ENCODE data around the gene ADAMTSL3. TPM values are rescaled to one million over a fixed set of nuclear protein-coding genes. Genes with fewer than 3 reads are reported as not detected.
"Not testable (repeated sequence)": the region's sequence is repeated elsewhere in the genome, so short reads cannot be mapped to it uniquely, and the experiment has no call there.

The ADAMTSL3 gene
- total RNA-seq, 2 experiments from 2014 or later = not detected

- Mint-ChIP-seq H3K4me1 (no peaks in the 10 kb centered on the region), H3K27ac (no peak overlapping the region), H3K36me3 (no peaks in the 10 kb centered on the region), H3K27me3 (no peaks in the 10 kb centered on the region), H3K4me3 (no peak overlapping the region), H3K9me3 (peaks cover 1% of the 10 kb centered on the region)
- ATAC-seq (ENCODE audit: low read depth) (no peak), DNase-seq (no peak)
- POLR2A ChIA-PET = no interaction called here
Measured at GRCh38 chr15:83721981-83722380, 68.1 kb downstream of the ADAMTSL3 start.

GRCh38 chr15:83723216-83723615 lies 69.3 kb downstream of the ADAMTSL3 start:
- DNase-seq (no peak), ATAC-seq (ENCODE audit: low read depth) (no peak)
- Mint-ChIP-seq H3K36me3 (no peaks in the 10 kb centered on the region), H3K27me3 (no peaks in the 10 kb centered on the region), H3K27ac (no peak overlapping the region), H3K4me3 (no peak overlapping the region), H3K9me3 (peaks cover 1% of the 10 kb centered on the region), H3K4me1 (no peaks in the 10 kb centered on the region)
- POLR2A ChIA-PET = no interaction called here

- H3K4me1 Mint-ChIP-seq = no peaks in the 10 kb centered on the region
- no peaks in the 10 kb centered on the region for H3K36me3 Mint-ChIP-seq
- H3K27me3 Mint-ChIP-seq = no peaks in the 10 kb centered on the region
- H3K9me3 Mint-ChIP-seq = no peaks in the 10 kb centered on the region
- ATAC-seq (ENCODE audit: low read depth) (no peak), DNase-seq (no peak)
- POLR2A ChIA-PET = no interaction called here
- no peak overlapping the region for H3K4me3 Mint-ChIP-seq
- no peak overlapping the region for H3K27ac Mint-ChIP-seq
Measured at GRCh38 chr15:83732196-83732595, 78.3 kb downstream of the ADAMTSL3 start.

GRCh38 chr15:83732770-83733169 lies 78.8 kb downstream of the ADAMTSL3 start:
- no peaks in the 10 kb centered on the region for H3K9me3 Mint-ChIP-seq

GRCh38 chr15:83733206-83733605 lies 79.3 kb downstream of the ADAMTSL3 start:
- H3K4me1 Mint-ChIP-seq = no peaks in the 10 kb centered on the region
- DNase-seq = no peak
- no peaks in the 10 kb centered on the region for H3K9me3 Mint-ChIP-seq
- no peak overlapping the region for H3K4me3 Mint-ChIP-seq
- peaks cover 2% of the 10 kb centered on the region for H3K27me3 Mint-ChIP-seq
- POLR2A ChIA-PET = no interaction called here
- no peak overlapping the region for H3K27ac Mint-ChIP-seq
- H3K36me3 Mint-ChIP-seq = no peaks in the 10 kb centered on the region
- ATAC-seq (ENCODE audit: low read depth) = no peak

More at GRCh38 chr15:83732770-83733169, 78.8 kb downstream of the ADAMTSL3 start:
- ATAC-seq (ENCODE audit: low read depth) (no peak), DNase-seq (no peak)
- Mint-ChIP-seq H3K36me3 (no peaks in the 10 kb centered on the region), H3K27me3 (peaks cover 2% of the 10 kb centered on the region), H3K4me1 (no peaks in the 10 kb centered on the region), H3K4me3 (no peak overlapping the region), H3K27ac (no peak overlapping the region)
- POLR2A ChIA-PET = no interaction called here

- no peaks in the 10 kb centered on the region for H3K4me1 Mint-ChIP-seq
- H3K27ac Mint-ChIP-seq = no peak overlapping the region
- DNase-seq = no peak
- no peaks in the 10 kb centered on the region for H3K36me3 Mint-ChIP-seq
- H3K27me3 Mint-ChIP-seq = peaks cover 2% of the 10 kb centered on the region
- POLR2A ChIA-PET = no interaction called here
- ATAC-seq (ENCODE audit: low read depth) = no peak
- no peak overlapping the region for H3K4me3 Mint-ChIP-seq
- no peaks in the 10 kb centered on the region for H3K9me3 Mint-ChIP-seq
Measured at GRCh38 chr15:83733691-83734090, 79.8 kb downstream of the ADAMTSL3 start.

- DNase-seq = no peak
- Mint-ChIP-seq H3K27ac (no peak overlapping the region), H3K9me3 (no peaks in the 10 kb centered on the region), H3K27me3 (peaks cover 2% of the 10 kb centered on the region), H3K4me1 (no peaks in the 10 kb centered on the region), H3K4me3 (no peak overlapping the region), H3K36me3 (no peaks in the 10 kb centered on the region)
- POLR2A ChIA-PET = no interaction called here
- no peak for ATAC-seq (ENCODE audit: low read depth)
Measured at GRCh38 chr15:83734487-83734886, 80.6 kb downstream of the ADAMTSL3 start.

GRCh38 chr15:83739629-83740028 lies 85.7 kb downstream of the ADAMTSL3 start:
- no peaks in the 10 kb centered on the region for H3K36me3 Mint-ChIP-seq
- H3K4me3 Mint-ChIP-seq = no peak overlapping the region
- H3K27ac Mint-ChIP-seq = no peak overlapping the region
- ATAC-seq (ENCODE audit: low read depth) (no peak), DNase-seq (no peak)
- POLR2A ChIA-PET = no interaction called here
- peaks cover 2% of the 10 kb centered on the region for H3K27me3 Mint-ChIP-seq
- peaks cover 2% of the 10 kb centered on the region for H3K9me3 Mint-ChIP-seq
- no peaks in the 10 kb centered on the region for H3K4me1 Mint-ChIP-seq

GRCh38 chr15:83745771-83746170 lies 91.8 kb downstream of the ADAMTSL3 start:
- Mint-ChIP-seq H3K27ac (no peak overlapping the region), H3K36me3 (no peaks in the 10 kb centered on the region), H3K9me3 (peaks cover 2% of the 10 kb centered on the region), H3K4me3 (no peak overlapping the region), H3K4me1 (peaks cover 2% of the 10 kb centered on the region), H3K27me3 (peaks cover 1% of the 10 kb centered on the region)
- POLR2A ChIA-PET = no interaction called here
- ATAC-seq (ENCODE audit: low read depth) = no peak
- DNase-seq = no peak

GRCh38 chr15:83746231-83746630 lies 92.3 kb downstream of the ADAMTSL3 start:
- POLR2A ChIA-PET = no interaction called here
- peaks cover 2% of the 10 kb centered on the region for H3K9me3 Mint-ChIP-seq
- H3K4me3 Mint-ChIP-seq = no peak overlapping the region
- H3K36me3 Mint-ChIP-seq = no peaks in the 10 kb centered on the region
- no peak overlapping the region for H3K27ac Mint-ChIP-seq
- H3K4me1 Mint-ChIP-seq = peaks cover 2% of the 10 kb centered on the region
- ATAC-seq (ENCODE audit: low read depth) (no peak), DNase-seq (no peak)
- H3K27me3 Mint-ChIP-seq = peaks cover 1% of the 10 kb centered on the region

- peaks cover 2% of the 10 kb centered on the region for H3K9me3 Mint-ChIP-seq
Measured at GRCh38 chr15:83747050-83747717, 93.3 kb downstream of the ADAMTSL3 start.

GRCh38 chr15:83747718-83748110 lies 93.8 kb downstream of the ADAMTSL3 start:
- no peak for DNase-seq
- H3K36me3 Mint-ChIP-seq = no peaks in the 10 kb centered on the region
- H3K4me3 Mint-ChIP-seq = no peak overlapping the region
- peaks cover 2% of the 10 kb centered on the region for H3K9me3 Mint-ChIP-seq
- ATAC-seq (ENCODE audit: low read depth) = no peak
- POLR2A ChIA-PET = no interaction called here
- no peak overlapping the region for H3K27ac Mint-ChIP-seq
- peaks cover 2% of the 10 kb centered on the region for H3K4me1 Mint-ChIP-seq
- H3K27me3 Mint-ChIP-seq = peaks cover 1% of the 10 kb centered on the region

More at GRCh38 chr15:83747050-83747717, 93.3 kb downstream of the ADAMTSL3 start:
- peaks cover 1% of the 10 kb centered on the region for H3K27me3 Mint-ChIP-seq
- no peaks in the 10 kb centered on the region for H3K36me3 Mint-ChIP-seq
- ATAC-seq (ENCODE audit: low read depth) = no peak
- H3K4me1 Mint-ChIP-seq = peaks cover 2% of the 10 kb centered on the region
- H3K4me3 Mint-ChIP-seq = no peak overlapping the region
- H3K27ac Mint-ChIP-seq = no peak overlapping the region
- no peak for DNase-seq
- POLR2A ChIA-PET = no interaction called here

- H3K36me3 Mint-ChIP-seq = no peaks in the 10 kb centered on the region
- peaks cover 2% of the 10 kb centered on the region for H3K9me3 Mint-ChIP-seq
- no peak overlapping the region for H3K27ac Mint-ChIP-seq
- H3K4me1 Mint-ChIP-seq = no peaks in the 10 kb centered on the region
- H3K4me3 Mint-ChIP-seq = no peak overlapping the region
- peaks cover 1% of the 10 kb centered on the region for H3K27me3 Mint-ChIP-seq
- ATAC-seq (ENCODE audit: low read depth) (no peak), DNase-seq (no peak)
- POLR2A ChIA-PET = no interaction called here
Measured at GRCh38 chr15:83753872-83754493, 100.1 kb downstream of the ADAMTSL3 start.

GRCh38 chr15:83757291-83757690 lies 103.4 kb downstream of the ADAMTSL3 start:
- H3K36me3 Mint-ChIP-seq; H3K27me3 Mint-ChIP-seq; H3K9me3 Mint-ChIP-seq; DNase-seq; ATAC-seq (ENCODE audit: low read depth); H3K4me1 Mint-ChIP-seq; H3K27ac Mint-ChIP-seq; POLR2A ChIA-PET; H3K4me3 Mint-ChIP-seq: not testable (repeated sequence)
